ENCODE data around the gene CDT1.
A peak's percentile ranks its signal among the peaks of the same experiment; 100 is the strongest.
"Not testable (repeated sequence)": the region's sequence is repeated elsewhere in the genome, so short reads cannot be mapped to it uniquely, and the experiment has no call there.

CDT1 gene

GRCh38 chr16:88784074-88784855 lies 19.3 kb upstream of the CDT1 start:
- DNase-seq = peak; percentile 83

- DNase-seq = no peak
Observed at GRCh38 chr16:88784856-88785105, 18.8 kb upstream of the CDT1 start.

- DNase-seq = peak; percentile 78
Observed at GRCh38 chr16:88785106-88785924, 18.3 kb upstream of the CDT1 start, which contains the start of gene PIEZO1. PIEZO1 (minus strand) TSS chr16:88785220; CDS start chr16:88784964, 256 bp downstream.

GRCh38 chr16:88787579-88788314 lies 15.8 kb upstream of the CDT1 start:
- DNase-seq = no peak

GRCh38 chr16:88788749-88789148 lies 14.8 kb upstream of the CDT1 start:
- DNase-seq = not testable (repeated sequence)

GRCh38 chr16:88789594-88789993 lies 14.0 kb upstream of the CDT1 start:
- DNase-seq = no peak

- DNase-seq = no peak
Observed at GRCh38 chr16:88790312-88791211, 13.0 kb upstream of the CDT1 start.

- DNase-seq = no peak
Observed at GRCh38 chr16:88792078-88792550, 11.5 kb upstream of the CDT1 start.

GRCh38 chr16:88792668-88793250 lies 10.8 kb upstream of the CDT1 start:
- no peak for DNase-seq

- no peak for DNase-seq
Observed at GRCh38 chr16:88793251-88793954, 10.2 kb upstream of the CDT1 start.

GRCh38 chr16:88796278-88796677 lies 7.3 kb upstream of the CDT1 start:
- DNase-seq = no peak

- no peak for DNase-seq
Observed at GRCh38 chr16:88798073-88798472, 5.5 kb upstream of the CDT1 start.

- no peak for DNase-seq
Observed at GRCh38 chr16:88798772-88799455, 4.7 kb upstream of the CDT1 start.

- no peak for DNase-seq
Observed at GRCh38 chr16:88799569-88800276, 3.9 kb upstream of the CDT1 start.

GRCh38 chr16:88800277-88800592 lies 3.4 kb upstream of the CDT1 start:
- no peak for DNase-seq

- DNase-seq = peak; percentile 34
Observed at GRCh38 chr16:88804173-88804551, 573 bp downstream of the CDT1 start.

GRCh38 chr16:88804552-88805339 lies 1.2 kb downstream of the CDT1 start:
- peak; percentile 39 for DNase-seq

GRCh38 chr16:88805340-88805715 lies 1.7 kb downstream of the CDT1 start:
- DNase-seq = no peak

- no peak for DNase-seq
Observed at GRCh38 chr16:88805887-88806393, 2.4 kb downstream of the CDT1 start.
